Measurements from ENCODE around the gene MAOB.

DNA sequence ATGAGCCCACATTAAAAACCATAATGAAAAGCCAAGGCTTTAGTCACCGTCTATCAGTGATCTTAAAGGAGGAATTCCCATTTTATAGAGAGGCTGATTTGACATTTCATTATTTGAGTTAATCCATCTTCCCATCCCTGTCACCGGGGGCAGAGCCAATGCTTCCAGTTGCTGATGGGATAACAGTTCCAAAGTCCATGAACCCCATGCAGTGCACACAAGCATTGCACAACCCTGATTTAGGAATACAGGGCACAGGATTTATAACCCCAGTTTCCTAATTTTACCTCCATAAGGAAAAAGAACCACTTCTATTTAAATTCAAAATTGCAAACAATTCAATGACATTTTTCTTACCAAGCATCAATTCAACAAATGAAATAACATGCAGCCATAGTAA, 36.5 kb downstream of the MAOB start:
- no peak for TF ChIP-seq POLR2AphosphoS5 (IDR thresholded peaks at IDR 0.05; ENCODE audit: borderline replicate concordance, low read depth, low read length)
- TF ChIP-seq EZH2 (IDR thresholded peaks at IDR 0.05) = no peak
- TF ChIP-seq FOXP2 (optimal IDR thresholded peaks at IDR 0.05; ENCODE audit: control extremely low read depth, extremely low read length, insufficient read depth) = no peak
